ACHN (cell line): ENCODE results near the gene SLC12A4.
"Not testable (repeated sequence)": the region's sequence is repeated elsewhere in the genome, so short reads cannot be mapped to it uniquely, and the experiment has no call there.

ENCODE experiments used
- DNase-seq: peaks from one replicate; pipeline ENCODE4 v3.0.0-alpha.2; 2015
- in situ Hi-C: cut with HindIII; loops from 2 replicates; pipeline ENCODE4 v1.10.0; 2017; ENCODE audit warnings: low sequenced_read_pairs, low pct_ligation_motif_present, low pct_unique_long_range_greater_than_20kb

The SLC12A4 gene

DNA sequence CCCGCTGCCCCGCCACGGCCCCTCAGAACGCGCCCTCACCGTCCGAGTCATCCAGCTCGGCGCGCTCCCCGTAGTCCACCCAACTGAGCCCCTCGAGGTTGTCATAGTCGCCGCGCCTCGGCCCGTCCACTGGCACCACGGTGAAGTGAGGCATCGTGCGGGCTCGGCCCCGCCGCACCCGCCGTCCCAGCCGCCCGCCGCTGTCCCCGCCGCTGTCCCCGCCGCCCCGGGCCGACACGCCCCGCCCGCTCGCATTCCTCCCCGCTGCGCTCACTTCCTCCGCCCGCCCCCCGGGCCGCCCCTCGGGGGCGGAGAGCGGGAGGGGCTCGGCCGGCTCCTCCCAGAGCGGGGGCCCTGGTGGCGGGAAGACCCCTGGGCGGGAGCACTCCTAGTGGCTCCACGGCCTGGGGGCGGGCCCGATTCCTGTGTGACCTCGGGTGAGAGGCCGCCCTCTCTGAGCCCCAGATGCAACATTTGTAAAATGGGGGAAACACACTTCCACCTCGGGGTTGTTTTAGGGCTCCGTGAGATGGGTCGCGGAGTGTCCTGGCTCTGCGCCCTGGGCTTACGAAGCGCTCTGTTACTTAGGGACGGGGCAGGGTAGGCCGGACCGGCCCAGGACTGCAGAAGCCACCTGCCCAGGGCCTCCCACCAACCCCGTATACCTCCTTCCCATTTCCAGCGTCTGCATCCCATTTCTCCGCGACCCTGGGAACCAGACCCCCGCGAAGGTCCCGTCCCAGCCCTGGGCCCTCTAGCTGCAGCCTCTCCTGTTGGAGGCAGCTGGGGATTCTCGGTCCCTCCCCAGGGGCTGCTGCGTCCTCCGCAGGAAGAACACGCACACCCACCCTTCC is at the start of gene SLC12A4:
SLC12A4 (minus strand) TSS at position 238 of the 854 bp plus-strand sequence; CDS start at position 154, 84 bp downstream.
- DNase-seq: peak; percentile 95
- in situ Hi-C loops: no loop called here

DNA sequence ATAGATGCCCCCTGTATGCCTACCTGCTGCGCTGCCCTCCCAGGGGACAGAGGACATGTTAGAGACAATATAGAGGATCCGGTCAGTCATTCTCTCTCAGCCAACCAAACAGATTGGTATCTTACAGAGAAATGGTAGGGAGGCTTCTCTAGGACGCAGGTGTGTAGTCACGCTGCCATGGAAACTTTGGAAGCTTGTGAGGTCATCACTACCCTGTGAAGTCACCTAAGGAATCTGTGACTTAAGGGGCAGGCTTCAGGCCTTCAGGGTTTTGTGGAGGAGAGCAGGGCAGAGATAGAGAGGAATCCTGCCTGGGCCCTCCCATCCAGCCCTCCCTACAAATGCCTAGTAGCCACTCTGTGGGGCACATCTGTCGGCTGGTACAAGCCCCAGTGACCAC is 47.2 kb upstream of the SLC12A4 start, which contains the start of gene DPEP2NB:
DPEP2NB (minus strand) TSS at position 231 of the 400 bp plus-strand sequence; CDS start at position 90, 141 bp downstream.
- in situ Hi-C loops: no loop called here
- DNase-seq: no peak

- in situ Hi-C loops: no loop called here
- DNase-seq: no peak
These were observed 45.0 kb upstream of the SLC12A4 start for GRCh38 chr16:68013440-68013839.

DNA sequence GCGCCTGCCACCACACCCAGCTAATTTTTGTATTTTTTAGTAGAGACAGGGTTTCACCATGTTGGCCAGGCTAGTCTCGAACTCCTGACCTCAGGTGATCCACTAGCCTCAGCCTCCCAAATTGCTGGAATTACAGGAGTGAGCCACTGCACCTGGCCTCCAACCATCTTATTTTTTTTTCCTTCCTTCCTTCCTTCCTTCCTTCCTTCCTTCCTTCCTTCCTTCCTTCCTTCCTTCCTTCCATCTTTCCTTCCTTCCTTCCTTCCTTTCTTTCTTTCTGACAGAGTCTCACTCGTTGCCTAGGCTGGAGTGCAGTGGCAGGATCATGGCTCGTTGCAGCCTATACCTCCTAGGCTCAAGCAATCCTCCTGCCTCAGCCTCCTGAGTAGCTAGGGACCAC is 41.4 kb upstream of the SLC12A4 start:
- in situ Hi-C loops, DNase-seq: not testable (repeated sequence)

DNA sequence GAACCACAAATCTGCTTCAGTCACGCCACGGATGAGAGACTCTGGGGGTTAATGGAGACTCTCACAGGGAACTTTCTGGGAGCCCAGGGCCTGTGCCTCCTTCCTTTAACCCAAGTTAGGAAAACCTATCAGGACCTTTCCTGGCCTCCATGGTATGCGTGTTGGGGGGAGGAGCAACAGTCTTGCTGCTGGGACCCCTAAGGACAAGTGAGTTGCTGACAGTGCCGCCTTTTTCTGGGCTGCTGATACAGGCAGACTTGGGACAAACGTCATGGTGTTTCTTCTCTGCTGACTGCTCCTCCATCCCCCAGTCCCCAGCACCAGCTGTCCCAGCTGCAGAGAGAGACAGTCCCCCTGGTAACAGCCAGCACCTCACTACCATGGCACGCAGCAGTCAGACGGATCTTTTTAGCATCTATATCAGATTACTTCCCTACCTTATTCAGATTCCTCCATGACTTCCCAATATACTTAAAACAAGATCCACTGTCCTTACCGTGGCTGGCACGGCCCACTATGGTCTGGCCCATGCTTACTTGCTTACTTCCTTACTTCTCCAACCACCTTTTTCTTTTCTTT is 40.8 kb upstream of the SLC12A4 start:
- no peak for DNase-seq
- in situ Hi-C loops: no loop called here

GRCh38 chr16:68005786-68006286 is 37.4 kb upstream of the SLC12A4 start:
- in situ Hi-C loops: no loop called here
- DNase-seq: no peak

DNA sequence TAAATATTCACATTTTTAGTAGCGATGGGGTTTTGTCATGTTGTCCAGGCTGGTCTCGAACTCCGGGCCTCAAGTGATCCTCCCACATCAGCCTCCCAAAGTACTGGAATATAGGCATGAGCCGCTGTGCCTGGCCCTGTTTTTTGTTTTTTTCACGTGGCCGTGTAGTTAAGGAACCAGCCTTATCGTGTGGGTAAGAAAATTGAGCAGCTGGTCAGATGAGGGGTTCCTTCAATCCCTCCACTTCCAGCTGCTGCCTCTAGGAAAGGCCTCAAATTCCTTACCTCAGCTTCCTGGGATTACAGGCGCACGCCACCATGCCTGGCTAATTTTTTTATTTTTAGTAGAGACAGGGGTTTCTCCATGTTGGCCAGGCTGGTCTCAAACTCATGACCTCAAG is 36.8 kb upstream of the SLC12A4 start:
- in situ Hi-C loops: no loop called here
- no peak for DNase-seq

DNA sequence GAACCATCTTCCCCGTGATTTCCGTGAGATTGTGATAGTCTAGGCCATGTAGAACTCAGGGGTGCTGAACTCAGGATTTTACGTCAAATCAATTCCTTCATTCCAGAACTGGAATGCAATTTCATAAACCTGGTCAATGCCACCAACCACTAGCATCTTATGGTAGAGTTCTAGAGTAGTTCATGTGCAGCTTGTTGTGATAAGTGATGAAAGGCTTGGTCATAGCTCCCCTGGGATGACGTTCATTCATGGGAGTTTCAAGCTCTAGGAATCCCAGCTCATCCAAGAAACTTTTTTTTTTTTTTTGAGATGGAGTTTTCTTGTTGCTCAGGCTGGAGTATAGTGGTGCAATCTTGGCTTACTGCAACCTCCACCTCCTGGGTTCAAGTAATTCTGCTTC is 34.6 kb upstream of the SLC12A4 start:
- no peak for DNase-seq
- in situ Hi-C loops: no loop called here

DNA sequence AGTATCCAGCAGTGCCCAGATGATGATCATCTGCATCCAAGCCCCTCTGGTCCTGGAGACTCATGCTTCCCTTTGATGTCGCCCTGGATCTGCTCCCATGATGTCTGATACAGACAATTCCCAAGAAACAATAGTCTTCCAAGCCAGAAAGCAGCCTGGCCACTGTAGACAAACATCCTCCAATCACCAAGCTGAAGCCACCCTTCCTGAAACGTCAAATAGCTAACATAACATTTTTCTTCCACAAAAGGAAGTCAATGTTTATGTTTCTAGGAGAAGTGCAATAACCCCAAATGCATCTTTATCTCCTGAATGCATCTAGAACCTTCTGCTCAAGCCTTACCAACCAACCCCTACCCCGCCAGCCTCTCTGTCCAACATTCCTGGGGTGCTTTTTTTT is 32.0 kb upstream of the SLC12A4 start:
- in situ Hi-C loops: no loop called here
- no peak for DNase-seq

DNA sequence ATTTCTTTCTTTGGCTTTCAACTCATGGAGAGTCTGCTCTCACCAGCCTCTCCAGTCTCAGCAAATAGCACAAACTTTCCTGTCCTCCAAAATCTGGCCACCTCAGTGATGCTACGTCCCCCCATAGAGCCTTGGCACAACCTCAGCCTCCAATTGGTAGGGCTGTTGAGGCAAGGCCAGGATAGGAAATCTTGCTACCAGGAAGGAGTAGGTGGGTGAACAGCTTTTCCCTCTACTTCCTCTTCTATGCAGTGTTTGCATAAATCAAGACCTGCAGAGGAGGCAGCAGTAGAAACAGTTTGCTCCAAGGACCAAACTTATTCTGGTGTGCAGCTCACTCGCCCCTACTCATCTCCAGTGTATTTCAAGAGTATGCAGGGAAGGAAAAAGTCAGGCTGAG is 31.5 kb upstream of the SLC12A4 start:
- DNase-seq: no peak
- in situ Hi-C loops: loop anchor here (25.0 kb wide), 1 partner anchor 212 kb away; no protein-coding TSS in a partner anchor

DNA sequence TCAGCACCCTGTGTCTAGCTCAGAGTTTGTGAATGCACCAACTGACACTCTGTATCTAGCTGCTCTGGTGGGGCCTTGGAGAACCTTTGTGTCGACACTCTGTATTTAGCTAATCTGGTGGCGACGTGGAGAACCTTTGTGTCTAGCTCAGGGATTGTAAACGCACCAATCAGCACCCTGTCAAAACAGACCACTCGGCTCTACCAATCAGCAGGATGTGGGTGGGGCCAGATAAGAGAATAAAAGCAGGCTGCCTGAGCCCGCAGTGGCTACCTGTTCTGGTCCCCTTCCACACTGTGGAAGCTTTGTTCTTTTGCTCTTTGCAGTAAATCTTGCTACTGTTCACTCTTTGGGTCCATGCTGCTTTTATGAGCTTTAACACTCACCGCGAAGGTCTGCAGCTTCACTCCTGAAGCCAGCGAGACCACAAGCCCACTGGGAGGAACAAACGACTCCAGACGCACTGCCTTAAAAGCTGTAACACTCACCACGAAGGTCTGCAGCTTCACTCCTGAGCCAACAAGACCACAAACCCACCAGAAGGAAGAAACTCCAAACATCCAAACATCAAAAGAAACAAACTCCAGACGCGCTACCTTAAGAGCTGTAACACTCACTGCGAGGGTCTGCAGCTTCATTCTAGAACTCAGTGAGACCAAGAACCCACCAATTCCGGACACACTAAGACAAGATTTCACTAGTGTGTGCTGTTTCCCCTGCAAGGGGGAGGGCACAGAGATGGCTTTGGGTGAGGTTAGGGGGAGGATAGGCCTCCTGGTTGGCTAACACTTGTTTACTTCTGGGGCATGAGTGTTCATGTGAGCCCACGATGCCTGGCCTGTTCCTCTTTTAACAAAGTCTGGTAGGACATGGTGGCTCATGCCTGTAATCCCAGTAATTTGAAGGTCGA is 30.6 kb upstream of the SLC12A4 start, which contains the start of gene DPEP2:
DPEP2 (minus strand) TSS at position 706 of the 910 bp plus-strand sequence. CDS start 6,272 bp downstream, outside the sequence.
- in situ Hi-C loops: loop anchor here (25.0 kb wide), 1 partner anchor 213 kb away; no protein-coding TSS in a partner anchor

GRCh38 chr16:67998231-67998778 is 29.9 kb upstream of the SLC12A4 start:
- DNase-seq: not testable (repeated sequence)
- in situ Hi-C loops: loop anchor here (25.0 kb wide), 1 partner anchor 214 kb away; no protein-coding TSS in a partner anchor

More for the DNA sequence above, 30.6 kb upstream of the SLC12A4 start, which contains the start of gene DPEP2:
- not testable (repeated sequence) for DNase-seq

DNA sequence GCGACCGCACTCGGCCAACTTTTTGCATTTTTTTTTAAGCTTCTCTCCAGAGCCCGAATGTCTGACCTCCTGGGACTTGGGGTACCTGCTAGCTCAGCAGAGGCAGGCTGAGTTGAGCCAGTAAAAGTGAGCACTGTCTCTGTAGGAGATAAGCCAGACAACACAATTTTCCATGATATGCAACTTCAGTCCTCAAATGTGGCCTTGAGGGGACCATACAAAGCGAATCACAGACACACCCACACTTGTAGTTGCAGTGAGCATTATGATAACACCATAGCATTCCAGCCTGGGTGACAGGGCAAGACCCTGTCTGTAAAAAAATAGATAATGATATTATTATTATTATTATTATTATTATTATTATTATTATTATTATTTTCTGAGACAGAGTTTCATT is 28.2 kb upstream of the SLC12A4 start:
- in situ Hi-C loops: loop anchor here (25.0 kb wide), 1 partner anchor 216 kb away; no protein-coding TSS in a partner anchor
- no peak for DNase-seq

DNA sequence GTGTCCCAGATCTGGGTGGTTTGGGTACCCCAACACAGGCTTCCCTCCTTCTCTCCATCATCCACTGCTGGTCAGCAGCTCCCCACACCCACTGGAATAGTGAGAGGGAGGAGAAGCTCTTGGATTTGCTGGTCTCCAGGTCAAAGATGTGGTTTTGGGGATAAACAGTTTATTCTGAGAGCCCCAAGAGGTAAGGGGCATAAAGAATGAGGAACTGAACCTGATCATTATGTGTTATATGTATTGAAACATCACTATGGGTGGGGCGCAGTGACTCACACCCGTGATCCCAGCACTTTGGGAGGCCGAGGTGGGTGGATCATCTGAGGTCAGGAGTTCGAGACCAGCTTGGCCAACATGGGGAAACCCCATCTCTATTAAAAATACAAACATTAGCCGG is 27.0 kb upstream of the SLC12A4 start:
- in situ Hi-C loops: loop anchor here (25.0 kb wide), 1 partner anchor 217 kb away; no protein-coding TSS in a partner anchor
- no peak for DNase-seq

GRCh38 chr16:67994040-67994408 is 25.6 kb upstream of the SLC12A4 start:
- in situ Hi-C loops: loop anchor here (25.0 kb wide), 1 partner anchor 218 kb away; no protein-coding TSS in a partner anchor

DNA sequence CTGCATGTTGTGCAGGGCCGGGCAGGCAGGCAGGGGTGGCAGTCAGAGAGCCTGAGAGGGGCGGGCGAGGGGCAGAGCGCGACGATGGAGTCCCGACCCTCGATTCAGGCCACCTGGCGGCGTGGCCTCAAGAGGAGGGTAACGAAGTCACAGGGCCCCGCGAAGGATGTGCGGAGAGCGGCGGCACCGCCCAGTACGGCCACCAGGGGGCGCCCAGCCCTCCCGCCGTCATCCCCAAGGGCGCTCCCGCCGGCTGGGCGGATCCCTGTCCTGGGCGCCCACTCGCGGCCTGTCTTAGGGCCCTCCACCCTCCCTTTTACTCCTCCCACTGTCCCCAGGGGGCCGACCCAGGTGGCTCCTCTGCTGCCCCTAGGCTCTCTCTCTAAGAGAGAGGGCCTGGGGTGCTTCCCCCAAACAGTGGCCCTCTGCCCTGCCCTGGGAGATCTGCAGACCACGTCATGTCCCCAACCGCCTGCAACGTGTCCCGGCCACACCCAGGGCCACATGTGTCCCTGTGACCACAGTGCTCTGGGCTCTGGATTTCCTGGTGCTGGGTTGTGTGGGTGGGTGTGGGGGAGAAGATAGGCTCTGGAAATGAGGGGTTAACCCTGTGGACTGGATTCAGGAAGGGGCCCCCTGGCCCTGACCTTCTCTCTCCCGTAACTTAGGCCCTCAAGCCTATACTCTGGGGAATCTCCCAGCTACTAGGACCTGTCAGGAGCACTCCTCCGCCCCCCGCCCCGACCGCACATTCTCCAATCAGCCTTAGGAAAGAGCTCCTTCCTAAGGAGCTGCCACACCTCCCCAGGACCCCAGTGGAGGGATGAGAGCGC is 25.0 kb upstream of the SLC12A4 start:
- DNase-seq: peak; percentile 76
- in situ Hi-C loops: loop anchor here (25.0 kb wide), 1 partner anchor 219 kb away; no protein-coding TSS in a partner anchor

More at GRCh38 chr16:67994040-67994408, 25.6 kb upstream of the SLC12A4 start:
- DNase-seq: not testable (repeated sequence)

DNA sequence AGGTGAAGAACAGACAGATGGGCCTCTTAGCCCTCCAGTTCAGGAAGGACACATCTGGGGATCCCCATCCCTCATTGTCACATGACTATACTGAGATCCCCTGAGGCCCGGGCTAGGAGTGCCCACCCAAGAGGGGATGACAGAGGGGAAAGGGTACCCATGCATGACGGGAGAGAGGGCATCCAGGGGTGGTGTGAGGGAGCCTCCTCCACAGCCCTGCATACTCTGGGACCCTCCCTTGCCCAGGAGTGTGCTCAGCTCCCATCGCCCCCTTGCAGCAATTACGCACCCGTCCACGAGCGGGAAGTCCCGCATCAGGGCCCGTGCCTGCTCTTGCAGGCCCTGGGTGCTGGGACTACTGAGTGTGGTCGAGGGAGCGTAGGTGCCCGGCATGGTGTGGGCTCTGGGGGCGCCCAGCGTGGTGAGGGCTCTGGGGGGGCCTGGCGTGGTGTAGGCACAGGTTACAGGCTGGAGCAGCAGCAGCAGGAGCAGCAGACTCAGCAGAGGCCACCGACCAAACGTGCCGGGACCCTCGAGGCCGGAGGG is 24.3 kb upstream of the SLC12A4 start:
- in situ Hi-C loops: loop anchor here (25.0 kb wide), 1 partner anchor 220 kb away; no protein-coding TSS in a partner anchor
- no peak for DNase-seq
